Psoas muscle (tissue), 8 donors: ENCODE data around the gene AMELX. TPM values are rescaled to one million over a fixed set of nuclear protein-coding genes. Genes with fewer than 3 reads are reported as not detected.

Experiments used
- ATAC-seq, 4 donors: fragments of 200-7000 bp; cut with Tn5 transposase; one replicate each; pipeline ENCODE4 v1.9.1; 2020; ENCODE audit warnings: moderate library complexity in 3 of 4, mild to moderate bottlenecking in 2 of 4
- DNase-seq, 2 donors: peaks; one replicate each; pipeline ENCODE4 v3.0.0-alpha.2; 2020
- H3K27ac ChIP-seq: fragments of 200-600 bp; one replicate; pipeline ENCODE4 v1.8.0; 2022
- H3K27me3 ChIP-seq, 3 donors: fragments of 200-600 bp in 1 of 3; one replicate each; pipeline versions ENCODE4 v1.6.1 to v1.8.0; 2013 to 2022; ENCODE audit warnings: low read length in 2 of 3, mild to moderate bottlenecking in 2 of 3, moderate library complexity in 1 of 3; ENCODE audit not compliant: insufficient read depth in 3 of 3
- H3K36me3 ChIP-seq, 2 donors: fragments of 200-600 bp in 1 of 2; one replicate each; pipeline versions ENCODE4 v1.6.1 to v1.8.0; 2013 to 2022; ENCODE audit warnings: low read depth in 1 of 2, mild to moderate bottlenecking in 1 of 2, moderate library complexity in 1 of 2; ENCODE audit not compliant: insufficient read depth in 1 of 2
- H3K4me1 ChIP-seq: fragments of 200-600 bp; one replicate; pipeline ENCODE4 v1.8.0; 2022
- H3K4me3 ChIP-seq: fragments of 200-600 bp; one replicate; pipeline ENCODE4 v1.8.0; 2022; ENCODE audit warnings: mild to moderate bottlenecking
- H3K9me3 ChIP-seq: fragments of 200-600 bp; one replicate; pipeline ENCODE4 v1.8.0; 2022
- CTCF ChIP-seq: fragments of 200-600 bp; IDR thresholded peaks from one replicate; pipeline ENCODE4 v1.8.0; 2022; ENCODE audit warnings: antibody characterized with exemption
- WGBS, 3 donors: extraction: QIAGEN DNeasy Blood & Tissue Kit; methylation state at CpG; one replicate each; pipeline versions ENCODE4 v1.1.6 to v1.1.7; 2013; 5-methylcytosine and 5-hydroxymethylcytosine counted together
- intact Hi-C, 2 donors: fragments of 100-400 bp; cut with DNase I; formaldehyde crosslinking; loops; one replicate each; pipeline versions ENCODE4 v1.11.0 to v1.14.2; 2022
- polyA plus RNA-seq, 3 donors: library from polyadenylated mRNA; stranded (reverse); fragments of 200-250 nt; gene quantifications; one replicate each; pipeline ENCODE4 v1.2.3, GENCODE V29; 2013
- total RNA-seq, 4 donors: library from RNA; stranded (reverse); fragmentation: NEBNext Ultra II Directional in 2 of 4; extraction: Animal tissue kit (Norgen Biotek cat#: 25700) in 2 of 4; gene quantifications; one replicate each; pipeline versions ENCODE4 v1.2.1 to v1.2.4, GENCODE V29; 2021 to 2023
- donor health status: healthy with polysubstance abuse.
- donor health status: DM: no; HTN: no; CAD: no; lungs with moderate emphysema.
- donor health status: Bipolar disorder and iron deficiency.
- donor health status: healthy.
- donor health status: DM: yes; HTN: yes; CAD: no.
- donor health status: DM: no; HTN: no; CAD: no.
- donor health status: DM: no; HTN: no; CAD: no.
- donor health status: DM: yes; HTN: yes; CAD: no.

The AMELX gene
- total and polyA plus RNA-seq, 7 donors, result not detected

- Histone ChIP-seq H3K4me3 (no peak overlapping the region), H3K4me1 (no peaks in the 10 kb centered on the region), H3K27ac (no peak overlapping the region), H3K36me3 (no peaks in the 10 kb centered on the region), H3K9me3 (peaks cover 7% of the 10 kb centered on the region), H3K27me3 (no peaks in the 10 kb centered on the region)
- no peak for DNase-seq
- WGBS, 3 donors, result 44 to 66% (median 55%) methylated on average over 5 of the region's 5 CpGs
- no peak for ATAC-seq
- TF ChIP-seq CTCF, result no peak
- intact Hi-C loops, result no loop called here
These were observed 35.8 kb downstream of the AMELX start for GRCh38 chrX:11329021-11329420.

GRCh38 chrX:11331788-11332187 lies 38.6 kb downstream of the AMELX start:
- Histone ChIP-seq H3K27me3 (no peaks in the 10 kb centered on the region), H3K27ac (no peak overlapping the region), H3K9me3 (no peaks in the 10 kb centered on the region), H3K4me3 (no peak overlapping the region), H3K4me1 (no peaks in the 10 kb centered on the region), H3K36me3 (no peaks in the 10 kb centered on the region)
- 71 to 99% (median 94%) methylated on average over 2 of the region's 2 CpGs for WGBS, 3 donors
- DNase-seq (no peak), ATAC-seq (no peak)
- intact Hi-C loops, result no loop called here
- no peak for TF ChIP-seq CTCF

GRCh38 chrX:11334165-11334564 lies 41.0 kb downstream of the AMELX start:
- ATAC-seq (peak in 2 of 4 donors; percentile 76 to 91), DNase-seq (no peak)
- intact Hi-C loops, result no loop called here
- H3K4me3 ChIP-seq, result no peak overlapping the region
- no peaks in the 10 kb centered on the region for H3K27me3 ChIP-seq
- WGBS, 3 donors, result 64 to 66% (median 65%) methylated on average over 2 of the region's 2 CpGs
- H3K9me3 ChIP-seq, result no peaks in the 10 kb centered on the region
- no peak overlapping the region for H3K27ac ChIP-seq
- no peaks in the 10 kb centered on the region for H3K36me3 ChIP-seq
- H3K4me1 ChIP-seq, result no peaks in the 10 kb centered on the region
- no peak for TF ChIP-seq CTCF

DNA sequence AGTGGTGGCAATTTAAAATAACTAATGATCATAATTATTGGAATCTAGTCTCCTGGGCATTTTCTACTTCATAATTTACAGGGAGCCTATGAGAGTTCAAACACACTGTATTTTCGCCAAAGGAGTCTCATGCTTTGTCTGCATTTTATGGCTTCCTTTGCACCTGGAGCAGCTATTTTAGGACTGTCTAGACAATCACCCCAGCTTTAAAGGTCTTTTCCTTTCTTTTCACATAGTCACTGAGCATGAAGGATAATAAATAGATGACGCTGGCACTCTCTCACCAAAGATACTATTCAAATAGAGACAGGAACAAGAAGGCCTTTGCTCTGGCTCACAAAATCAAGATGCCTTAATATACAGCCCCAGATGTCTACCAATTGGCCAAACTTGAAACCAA lies 43.0 kb downstream of the AMELX start:
- no peak overlapping the region for H3K27ac ChIP-seq
- H3K4me3 ChIP-seq, result no peak overlapping the region
- intact Hi-C loops, result no loop called here
- no peaks in the 10 kb centered on the region for H3K36me3 ChIP-seq
- ATAC-seq, result no peak
- H3K27me3 ChIP-seq, result no peaks in the 10 kb centered on the region
- H3K9me3 ChIP-seq, result no peaks in the 10 kb centered on the region
- no peak for TF ChIP-seq CTCF
- no peak for DNase-seq
- WGBS, 3 donors, result 75 to 83% (median 76%) methylated on average over 2 of the region's 2 CpGs
- no peaks in the 10 kb centered on the region for H3K4me1 ChIP-seq

DNA sequence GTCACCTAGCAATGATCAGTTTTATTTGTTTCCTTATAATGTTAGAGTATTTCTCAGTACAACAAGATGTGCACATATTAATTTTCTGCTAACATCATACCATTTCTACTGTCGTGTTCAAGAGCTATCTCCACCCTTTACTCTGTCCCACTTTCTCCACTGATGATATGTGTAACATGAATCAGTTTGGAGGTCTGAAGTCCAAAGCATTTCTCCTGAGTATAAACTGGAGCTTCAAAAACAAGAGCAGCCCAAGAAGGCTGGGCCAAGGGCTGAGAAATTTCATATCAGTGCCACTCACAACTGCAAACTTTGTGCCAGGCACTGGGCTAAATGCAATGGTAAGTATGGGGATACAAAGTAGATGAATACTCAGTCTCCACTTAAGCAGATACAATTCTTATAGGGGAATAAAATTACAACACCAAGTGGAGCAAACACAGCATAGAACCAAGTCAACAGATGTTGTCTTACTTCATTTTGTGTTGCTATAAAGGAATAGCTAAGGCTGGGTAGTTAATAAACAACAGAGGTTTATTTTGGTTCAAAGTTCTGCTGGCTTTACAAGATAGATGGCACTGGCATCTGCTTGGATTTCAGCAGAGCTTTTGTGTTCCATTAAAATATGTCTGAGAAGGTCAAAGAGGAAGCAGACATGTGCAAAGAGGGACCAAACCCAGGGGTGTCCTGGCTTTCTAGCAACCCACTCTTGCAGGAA lies 44.2 kb downstream of the AMELX start:
- 32 to 79% (median 65%) methylated on average over 1 of the region's 1 CpG for WGBS, 3 donors
- H3K4me1 ChIP-seq, result no peaks in the 10 kb centered on the region
- no peaks in the 10 kb centered on the region for H3K36me3 ChIP-seq
- H3K9me3 ChIP-seq, result no peaks in the 10 kb centered on the region
- no peaks in the 10 kb centered on the region for H3K27me3 ChIP-seq
- no peak for TF ChIP-seq CTCF
- DNase-seq (no peak), ATAC-seq (no peak)
- intact Hi-C loops, result no loop called here
- no peak overlapping the region for H3K4me3 ChIP-seq
- no peak overlapping the region for H3K27ac ChIP-seq
